Nucleus accumbens (tissue), 56 donors: ENCODE measurements around the gene MFF.

Experiments
- DNase-seq, 56 donors: peaks; one replicate each; lab custom pipeline; 2025; lab: John Stamatoyannopoulos, UW

Gene MFF

GRCh38 chr2:227402959-227403358, 77.9 kb downstream of the MFF start:
- DNase-seq: peak in 5 of 56 donors; percentile 3 to 31 (median 9)

- DNase-seq: no peak
Measured at GRCh38 chr2:227404585-227405271, 79.7 kb downstream of the MFF start.

GRCh38 chr2:227406177-227407031, 81.4 kb downstream of the MFF start:
- DNase-seq: peak in 44 of 56 donors; percentile 3 to 80 (median 36)
